ENCODE measurements around the gene CLK3. TPM values are rescaled to one million over a fixed set of nuclear protein-coding genes. Genes with fewer than 3 reads are reported as not detected.

CLK3 gene
- total and polyA plus RNA-seq, 2 donors (not counting 1 experiment from before 2014, with no cell fraction given) = 39.9 to 43.1 TPM

DNA sequence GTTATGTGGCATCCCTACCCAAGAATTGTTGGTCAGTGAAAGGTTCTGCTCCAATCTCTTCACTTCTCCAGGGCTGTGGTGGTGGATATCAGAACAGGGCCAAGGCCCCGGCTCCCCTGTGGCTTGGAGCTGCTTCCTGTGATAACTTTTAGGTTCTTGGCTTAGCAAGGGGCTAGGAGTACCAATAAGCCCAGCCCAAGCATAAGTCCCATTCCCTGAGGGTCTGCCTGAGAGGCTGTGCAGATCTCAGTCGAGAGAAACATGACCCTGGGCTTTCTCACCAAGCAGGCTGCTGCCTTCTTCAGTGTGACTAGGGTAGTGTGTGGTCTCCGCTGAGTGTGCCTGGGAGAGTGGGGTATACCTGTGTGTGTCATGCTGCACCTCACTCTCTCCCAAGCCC is 7.1 kb downstream of the CLK3 start:
- Histone ChIP-seq H3K27me3 (ENCODE audit: control insufficient read depth, insufficient read depth, low read length) (no peaks in the 10 kb centered on the region), H3K36me3 (ENCODE audit: control insufficient read depth, insufficient read depth, low read length) (peaks cover 59% of the 10 kb centered on the region), H3K4me2 (ENCODE audit: extremely low read depth, insufficient read depth, low read length) (no peak overlapping the region), H3K79me2 (ENCODE audit: control insufficient read depth, insufficient read depth, low read length) (peaks cover 46% of the 10 kb centered on the region), H3K4me1 (ENCODE audit: control insufficient read depth, extremely low read depth, insufficient read depth, low read length) (no peaks in the 10 kb centered on the region), H3K9me3 (ENCODE audit: control insufficient read depth, insufficient read depth, low read depth, low read length) (no peaks in the 10 kb centered on the region), H2AFZ (ENCODE audit: low read length) (no peak overlapping the region), H3K27ac (ENCODE audit: insufficient read depth, low read length) (no peak overlapping the region), H3K4me3 (replicated peaks in 1 of 4; ENCODE audit: control extremely low read depth in 1 of 4, insufficient read depth in 1 of 4, low read depth in 3 of 4, low read length in 4 of 4) (no peak overlapping the region), H4K20me1 (ENCODE audit: control insufficient read depth, extremely low read depth, insufficient read depth, low read length) (peaks cover 2% of the 10 kb centered on the region), H3K9ac (ENCODE audit: insufficient read depth, low read length) (no peak overlapping the region)
- no peak for TF ChIP-seq EZH2 (IDR thresholded peaks at IDR 0.05; ENCODE audit: low read length, missing control alignments)
- TF ChIP-seq, protein P1, sequence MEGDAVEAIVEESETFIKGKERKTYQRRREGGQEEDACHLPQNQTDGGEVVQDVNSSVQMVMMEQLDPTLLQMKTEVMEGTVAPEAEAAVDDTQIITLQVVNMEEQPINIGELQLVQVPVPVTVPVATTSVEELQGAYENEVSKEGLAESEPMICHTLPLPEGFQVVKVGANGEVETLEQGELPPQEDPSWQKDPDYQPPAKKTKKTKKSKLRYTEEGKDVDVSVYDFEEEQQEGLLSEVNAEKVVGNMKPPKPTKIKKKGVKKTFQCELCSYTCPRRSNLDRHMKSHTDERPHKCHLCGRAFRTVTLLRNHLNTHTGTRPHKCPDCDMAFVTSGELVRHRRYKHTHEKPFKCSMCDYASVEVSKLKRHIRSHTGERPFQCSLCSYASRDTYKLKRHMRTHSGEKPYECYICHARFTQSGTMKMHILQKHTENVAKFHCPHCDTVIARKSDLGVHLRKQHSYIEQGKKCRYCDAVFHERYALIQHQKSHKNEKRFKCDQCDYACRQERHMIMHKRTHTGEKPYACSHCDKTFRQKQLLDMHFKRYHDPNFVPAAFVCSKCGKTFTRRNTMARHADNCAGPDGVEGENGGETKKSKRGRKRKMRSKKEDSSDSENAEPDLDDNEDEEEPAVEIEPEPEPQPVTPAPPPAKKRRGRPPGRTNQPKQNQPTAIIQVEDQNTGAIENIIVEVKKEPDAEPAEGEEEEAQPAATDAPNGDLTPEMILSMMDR (conservative IDR thresholded peaks at IDR 0.05 in 1 of 2, IDR thresholded peaks at IDR 0.05 in 1 of 2; ENCODE audit: low read depth in 1 of 2, low read length in 2 of 2) = no peak
- DNase-seq (ENCODE audit: low read depth in 2 of 2) = no peak

GRCh38 chr15:74624020-74624602 is 8.5 kb downstream of the CLK3 start:
- Histone ChIP-seq H3K4me2 (ENCODE audit: extremely low read depth, insufficient read depth, low read length) (no peak overlapping the region), H4K20me1 (ENCODE audit: control insufficient read depth, extremely low read depth, insufficient read depth, low read length) (peaks cover 2% of the 10 kb centered on the region), H3K79me2 (ENCODE audit: control insufficient read depth, insufficient read depth, low read length) (peaks cover 32% of the 10 kb centered on the region), H3K27ac (ENCODE audit: insufficient read depth, low read length) (no peak overlapping the region), H3K4me1 (ENCODE audit: control insufficient read depth, extremely low read depth, insufficient read depth, low read length) (no peaks in the 10 kb centered on the region), H3K9ac (ENCODE audit: insufficient read depth, low read length) (no peak overlapping the region), H3K27me3 (ENCODE audit: control insufficient read depth, insufficient read depth, low read length) (no peaks in the 10 kb centered on the region), H2AFZ (ENCODE audit: low read length) (no peak overlapping the region), H3K36me3 (ENCODE audit: control insufficient read depth, insufficient read depth, low read length) (peaks cover 64% of the 10 kb centered on the region), H3K4me3 (replicated peaks in 1 of 4; ENCODE audit: control extremely low read depth in 1 of 4, insufficient read depth in 1 of 4, low read depth in 3 of 4, low read length in 4 of 4) (no peak overlapping the region), H3K9me3 (ENCODE audit: control insufficient read depth, insufficient read depth, low read depth, low read length) (no peaks in the 10 kb centered on the region)
- no peak for TF ChIP-seq EZH2 (IDR thresholded peaks at IDR 0.05; ENCODE audit: low read length, missing control alignments)
- TF ChIP-seq, protein P1 (conservative IDR thresholded peaks at IDR 0.05 in 1 of 2, IDR thresholded peaks at IDR 0.05 in 1 of 2; ENCODE audit: low read depth in 1 of 2, low read length in 2 of 2) = no peak
- no peak for DNase-seq (ENCODE audit: low read depth in 2 of 2)

- H2AFZ ChIP-seq (ENCODE audit: low read length) = no peak overlapping the region
- no peaks in the 10 kb centered on the region for H3K27me3 ChIP-seq (ENCODE audit: control insufficient read depth, insufficient read depth, low read length)
- peaks cover 2% of the 10 kb centered on the region for H4K20me1 ChIP-seq (ENCODE audit: control insufficient read depth, extremely low read depth, insufficient read depth, low read length)
- TF ChIP-seq, protein P1 (conservative IDR thresholded peaks at IDR 0.05 in 1 of 2, IDR thresholded peaks at IDR 0.05 in 1 of 2; ENCODE audit: low read depth in 1 of 2, low read length in 2 of 2) = no peak
- TF ChIP-seq EZH2 (IDR thresholded peaks at IDR 0.05; ENCODE audit: low read length, missing control alignments) = no peak
- H3K9ac ChIP-seq (ENCODE audit: insufficient read depth, low read length) = no peak overlapping the region
- peaks cover 18% of the 10 kb centered on the region for H3K79me2 ChIP-seq (ENCODE audit: control insufficient read depth, insufficient read depth, low read length)
- H3K9me3 ChIP-seq (ENCODE audit: control insufficient read depth, insufficient read depth, low read depth, low read length) = no peaks in the 10 kb centered on the region
- DNase-seq (ENCODE audit: low read depth in 2 of 2) = no peak
- H3K4me3 ChIP-seq (replicated peaks in 1 of 4; ENCODE audit: control extremely low read depth in 1 of 4, insufficient read depth in 1 of 4, low read depth in 3 of 4, low read length in 4 of 4) = no peak overlapping the region
- H3K4me2 ChIP-seq (ENCODE audit: extremely low read depth, insufficient read depth, low read length) = no peak overlapping the region
- H3K27ac ChIP-seq (ENCODE audit: insufficient read depth, low read length) = no peak overlapping the region
- H3K4me1 ChIP-seq (ENCODE audit: control insufficient read depth, extremely low read depth, insufficient read depth, low read length) = no peaks in the 10 kb centered on the region
- peaks cover 61% of the 10 kb centered on the region for H3K36me3 ChIP-seq (ENCODE audit: control insufficient read depth, insufficient read depth, low read length)
Measured at GRCh38 chr15:74625693-74626092, 10.1 kb downstream of the CLK3 start.
